Stimulated activated CD8-positive, alpha-beta memory T cell treated with anti-CD3 and anti-CD28 coated beads, Interleukin-15, amount 100 ng/mL, for 4 hours (primary cell): ENCODE results near the gene C1QTNF12.
"Not testable (repeated sequence)": the region's sequence is repeated elsewhere in the genome, so short reads cannot be mapped to it uniquely, and the experiment has no call there.

Experiments
- DNase-seq, 2 donors: peaks; one replicate each; pipeline ENCODE4 v3.0.0-alpha.2; 2020; ENCODE audit warnings: low read depth in 2 of 2

C1QTNF12 gene

DNA sequence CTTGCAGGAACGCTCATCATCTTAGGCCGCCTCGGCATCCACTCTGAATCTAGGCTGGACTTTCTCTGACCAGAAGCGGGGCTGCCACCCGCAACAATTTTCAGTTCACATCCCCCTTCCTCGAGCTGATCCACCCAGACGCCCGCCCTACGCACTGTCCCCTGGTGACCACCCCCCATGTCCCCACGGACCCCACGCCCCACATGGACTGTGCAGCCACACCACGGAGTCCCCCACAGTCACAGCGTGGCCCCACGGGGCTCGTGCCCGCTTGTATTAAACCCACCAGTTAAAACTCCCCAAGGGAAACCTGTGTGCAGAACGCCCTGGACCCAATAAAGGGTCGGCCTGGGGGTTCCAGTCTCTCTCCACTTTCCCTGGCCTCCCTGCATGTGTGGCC lies 13.0 kb upstream of the C1QTNF12 start:
- no peak for DNase-seq

DNA sequence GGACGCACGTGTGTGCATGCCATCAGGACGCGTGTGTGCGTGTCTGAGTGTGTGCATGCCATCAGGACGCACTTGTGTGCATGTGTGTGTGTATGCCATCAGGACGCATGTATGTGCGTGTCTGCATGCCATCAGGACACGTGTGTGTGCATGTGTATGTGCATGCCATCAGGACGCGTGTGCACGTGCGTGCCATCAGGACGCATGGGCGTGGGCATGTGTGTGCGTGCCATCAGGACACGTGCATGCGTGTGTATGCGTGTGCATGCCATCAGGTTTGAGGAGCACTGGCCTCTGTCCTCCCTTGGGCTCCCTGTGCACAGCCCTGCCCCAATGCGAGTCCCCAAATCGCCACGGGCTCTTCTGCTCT lies 12.6 kb upstream of the C1QTNF12 start:
- no peak for DNase-seq

DNA sequence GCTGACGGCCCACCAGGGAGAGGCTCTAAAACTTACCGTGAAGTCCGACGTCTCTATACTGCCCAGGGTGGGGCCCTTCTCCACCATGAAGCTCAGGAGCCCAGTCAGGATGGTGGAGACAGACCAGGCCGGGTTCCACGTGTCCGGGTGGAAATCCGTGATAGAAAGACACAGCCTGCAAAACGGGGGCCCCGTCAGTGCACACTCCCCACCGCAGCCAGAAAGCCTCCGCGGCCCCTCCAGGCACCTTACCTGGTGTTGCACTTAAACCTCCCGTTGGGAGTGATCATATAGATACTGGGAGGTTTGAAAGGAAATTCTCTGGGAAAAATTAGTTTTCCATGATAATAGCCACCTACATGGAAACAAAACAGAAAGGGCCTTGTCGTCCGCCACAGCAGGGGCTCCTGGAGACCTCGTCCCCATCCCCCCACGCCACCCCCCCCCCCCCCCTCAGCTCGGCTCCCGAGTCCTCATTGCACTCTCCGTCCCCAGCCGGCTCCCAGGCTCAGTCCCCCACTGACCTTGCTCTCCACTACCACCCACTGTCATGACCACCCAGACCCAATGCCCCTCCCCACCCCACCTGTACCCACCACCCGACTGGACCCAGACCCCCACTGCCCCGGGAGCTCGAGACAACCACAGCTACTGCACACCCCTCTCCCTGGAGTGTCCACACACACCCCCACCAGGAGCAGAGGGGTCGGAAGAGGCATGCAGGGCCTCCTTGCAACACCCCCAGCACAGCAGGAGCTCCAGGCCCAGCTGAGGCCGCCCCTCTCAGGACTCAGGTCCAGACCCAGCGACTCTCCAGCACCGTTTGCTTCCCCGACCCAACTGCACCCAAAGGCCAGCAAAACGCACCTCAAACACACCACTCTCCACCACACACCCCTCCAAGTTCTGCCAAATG lies 10.7 kb upstream of the C1QTNF12 start:
- no peak for DNase-seq

- DNase-seq, result no peak
Measured at GRCh38 chr1:1255611-1256010, 9.1 kb upstream of the C1QTNF12 start.

DNA sequence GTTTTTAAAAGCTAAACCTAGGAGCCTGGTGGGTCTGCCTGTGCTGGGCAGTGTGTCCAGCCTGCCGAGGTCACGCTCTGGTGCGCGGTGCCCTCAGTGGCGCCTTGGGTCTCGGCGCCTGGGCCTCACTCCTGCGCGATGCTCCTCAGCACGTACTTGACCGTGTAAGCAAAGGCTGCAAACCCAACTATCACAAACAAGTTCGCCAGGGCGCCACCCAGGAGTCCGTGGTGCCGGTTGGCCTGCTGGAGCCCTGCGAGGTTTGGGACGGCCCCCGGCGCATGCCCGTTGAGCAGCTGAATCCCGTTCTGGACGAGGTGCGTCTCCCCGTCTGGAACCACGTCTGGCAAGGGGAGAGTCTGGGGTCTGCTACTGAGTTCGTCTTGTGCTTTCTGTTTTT lies 8.6 kb upstream of the C1QTNF12 start:
- no peak for DNase-seq

GRCh38 chr1:1254667-1254998 lies 8.1 kb upstream of the C1QTNF12 start:
- no peak for DNase-seq

- DNase-seq, result no peak
Measured at GRCh38 chr1:1253972-1254666, 7.6 kb upstream of the C1QTNF12 start.

GRCh38 chr1:1253314-1253713 lies 6.8 kb upstream of the C1QTNF12 start:
- DNase-seq, result no peak

- DNase-seq, result peak; percentile 53 to 62
Measured at GRCh38 chr1:1250786-1251284, 4.3 kb upstream of the C1QTNF12 start.

DNA sequence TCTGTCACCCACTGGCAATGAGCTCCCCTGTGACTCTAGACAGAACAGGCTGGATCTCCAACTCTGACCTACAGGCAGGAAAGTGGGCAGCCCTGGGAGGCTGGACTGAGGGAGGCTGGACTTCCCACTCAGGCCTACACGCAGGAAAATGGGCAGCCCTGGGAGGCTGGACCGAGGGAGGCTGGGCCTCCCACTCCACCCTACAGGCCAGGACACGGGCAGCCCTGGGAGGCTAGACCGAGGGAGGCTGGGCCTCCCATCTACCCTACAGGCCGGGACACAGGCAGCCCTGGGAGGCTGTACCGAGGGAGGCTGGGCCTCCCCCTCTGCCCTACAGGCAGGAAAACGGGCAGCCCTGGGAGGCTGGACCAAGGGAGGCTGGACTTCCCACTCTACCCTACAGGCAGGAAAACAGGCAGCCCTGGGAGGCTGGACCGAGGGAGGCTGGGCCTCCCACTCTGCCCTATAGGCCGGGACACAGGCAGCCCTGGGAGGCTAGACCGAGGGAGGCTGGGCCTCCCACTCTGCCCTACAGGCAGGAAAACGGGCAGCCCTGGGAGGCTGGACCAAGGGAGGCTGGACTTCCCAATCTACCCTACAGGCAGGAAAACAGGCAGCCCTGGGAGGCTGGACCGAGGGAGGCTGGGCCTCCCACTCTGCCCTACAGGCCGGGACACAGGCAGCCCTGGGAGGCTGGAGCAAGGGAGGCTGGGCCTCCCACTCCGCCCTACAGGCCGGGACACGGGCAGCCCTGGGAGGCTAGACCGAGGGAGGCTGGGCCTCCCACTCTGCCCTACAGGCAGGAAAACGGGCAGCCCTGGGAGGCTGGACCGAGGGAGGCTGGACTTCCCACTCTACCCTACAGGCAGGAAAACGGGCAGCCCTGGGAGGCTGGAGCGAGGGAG lies 1.7 kb upstream of the C1QTNF12 start:
- not testable (repeated sequence) for DNase-seq

DNA sequence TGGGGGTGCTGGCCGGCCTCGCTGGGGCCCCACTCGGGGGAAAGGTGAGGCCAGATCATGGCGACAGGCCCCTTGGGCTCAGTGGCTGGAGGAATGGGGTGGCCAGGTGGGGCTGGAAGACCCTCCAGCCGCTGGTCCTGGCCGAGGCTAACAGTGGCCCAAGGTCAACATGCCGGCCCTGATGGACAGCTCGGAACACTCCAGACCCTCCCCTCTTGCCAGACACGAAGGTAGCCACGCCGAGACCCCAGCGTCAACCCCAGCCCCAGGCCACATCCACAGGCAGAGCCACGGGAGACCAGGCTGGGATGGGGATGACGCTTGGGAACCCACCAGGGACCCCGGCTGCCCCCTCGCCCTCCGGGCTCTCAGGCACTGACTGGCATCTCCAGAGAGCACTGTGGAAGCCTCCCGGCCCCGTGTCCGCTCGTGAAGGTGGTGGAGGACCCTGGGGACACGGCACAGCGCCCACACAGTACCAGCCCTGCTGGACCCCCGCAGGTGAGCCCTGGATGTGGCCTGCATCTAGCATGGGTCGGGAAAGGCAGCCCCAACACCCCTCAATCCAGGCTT lies 905 bp upstream of the C1QTNF12 start:
- DNase-seq, result no peak

DNA sequence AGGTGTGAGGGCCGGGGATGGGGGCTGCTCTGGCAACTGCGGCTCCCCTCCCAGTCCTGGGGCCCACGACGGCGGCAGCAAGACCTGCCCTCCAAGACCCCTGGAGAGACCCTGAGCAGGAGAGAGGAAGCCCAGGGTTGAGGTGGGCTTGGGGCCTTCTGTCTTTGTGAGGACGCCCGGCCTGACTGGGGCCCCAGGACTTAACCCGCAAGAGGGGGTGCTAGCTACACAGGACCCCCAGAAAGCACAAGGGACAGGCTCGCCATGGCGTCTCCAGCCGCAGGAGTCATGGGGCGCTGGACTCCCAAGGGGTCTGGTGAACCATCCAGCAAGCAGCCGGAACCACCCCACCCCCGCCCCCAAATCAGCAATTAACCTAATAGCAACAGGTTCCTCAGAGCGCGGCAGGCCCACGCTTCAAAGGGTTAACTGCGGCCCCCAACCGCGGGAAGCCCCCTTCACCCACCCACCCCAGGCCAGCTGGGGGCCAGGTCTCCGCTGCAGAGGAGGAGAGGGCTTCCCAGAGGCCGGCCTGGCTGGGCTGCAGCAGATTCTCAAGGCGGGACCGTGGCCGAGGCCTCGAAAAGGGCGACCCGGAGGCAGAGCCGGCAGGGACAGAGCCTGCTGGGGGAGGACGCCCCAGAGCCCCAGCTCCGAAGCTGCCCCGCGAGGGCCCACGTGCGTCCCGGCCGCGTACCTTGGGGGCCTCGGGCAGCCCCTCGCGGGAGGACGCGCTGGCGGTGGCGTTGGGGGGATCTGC lies 525 bp downstream of the C1QTNF12 start:
- DNase-seq, result no peak

DNA sequence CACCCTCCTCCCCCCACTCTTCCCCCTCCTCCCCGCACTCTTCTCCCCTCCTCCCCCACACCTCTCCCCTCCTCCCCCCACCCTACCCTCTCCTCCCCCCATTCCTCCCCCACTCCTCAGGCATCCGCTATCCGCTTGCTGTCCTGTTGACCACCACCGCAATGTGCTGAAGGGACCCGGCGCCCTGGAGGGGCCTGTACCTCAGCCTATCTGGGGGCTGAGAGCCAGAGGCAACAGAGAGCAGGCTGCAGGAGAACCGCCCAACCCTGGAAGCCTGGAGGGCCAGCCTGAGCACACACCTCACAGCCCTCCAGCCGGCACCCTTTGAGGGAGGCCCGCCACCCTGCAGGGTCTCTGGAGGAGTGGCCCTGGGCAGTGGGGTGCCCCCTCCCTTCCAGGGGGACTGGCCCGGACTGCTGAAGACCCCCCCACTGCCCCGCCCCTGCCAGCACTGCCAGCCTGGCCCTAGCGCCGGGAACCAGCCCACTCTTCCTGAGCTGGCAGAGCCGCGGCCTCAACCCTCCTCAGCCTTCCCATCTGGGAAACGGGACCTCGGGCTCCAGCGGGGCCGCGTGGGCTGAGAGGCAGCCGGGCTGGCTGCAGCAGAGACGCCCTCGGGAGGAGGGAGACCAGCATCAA lies 1.2 kb downstream of the C1QTNF12 start:
- DNase-seq, result no peak

DNA sequence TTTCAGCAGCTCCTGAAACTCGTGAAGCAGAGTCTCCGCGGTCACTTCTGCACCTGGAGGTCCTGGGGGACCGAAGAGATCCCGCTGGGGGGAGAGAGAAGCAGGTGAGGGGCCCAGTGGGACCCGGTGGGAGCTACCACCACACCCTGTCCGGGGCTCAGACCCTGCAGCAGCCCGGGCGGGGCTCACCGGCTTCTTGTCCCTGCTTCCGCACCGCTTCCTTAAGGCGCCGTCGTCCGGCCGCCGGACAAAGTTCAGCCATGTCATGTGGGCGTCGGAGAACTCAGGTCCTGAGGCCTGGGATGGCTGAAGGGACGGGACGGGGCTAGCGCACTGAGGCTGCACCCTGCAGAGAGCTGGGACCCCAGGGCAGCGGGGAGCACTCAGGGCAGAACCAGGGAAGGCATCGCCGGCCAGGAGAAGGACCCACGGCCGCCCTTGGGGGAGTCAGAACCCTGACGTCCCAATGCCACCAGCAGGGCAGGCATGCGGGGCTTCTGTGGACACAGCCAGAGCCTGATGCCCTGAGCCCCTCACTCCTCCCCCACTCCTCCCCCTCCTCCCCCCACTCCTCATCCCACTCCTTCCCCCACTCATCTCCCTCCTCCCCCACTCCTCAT lies 2.2 kb downstream of the C1QTNF12 start:
- no peak for DNase-seq

DNA sequence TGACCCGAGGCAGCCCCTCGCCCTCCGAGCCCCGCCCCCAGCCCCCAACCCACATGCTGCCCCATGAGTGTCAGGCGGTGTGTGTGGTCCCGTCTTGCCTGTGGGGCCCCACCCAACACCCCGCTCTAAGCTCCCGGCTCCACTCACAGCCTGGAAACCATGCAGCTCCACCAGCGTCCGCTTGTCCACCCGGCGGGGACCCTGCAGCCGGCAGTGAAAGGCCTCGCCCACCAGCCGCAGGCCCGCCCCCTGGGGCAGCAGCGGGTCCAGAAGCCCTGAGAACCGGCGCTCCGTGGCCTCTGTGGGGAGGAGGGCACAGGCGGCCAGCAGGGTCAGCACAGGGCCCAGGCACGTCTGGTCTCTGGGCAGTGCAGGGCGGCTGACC lies 2.7 kb downstream of the C1QTNF12 start:
- DNase-seq, result no peak

GRCh38 chr1:1243266-1243660 lies 3.3 kb downstream of the C1QTNF12 start:
- no peak for DNase-seq

DNA sequence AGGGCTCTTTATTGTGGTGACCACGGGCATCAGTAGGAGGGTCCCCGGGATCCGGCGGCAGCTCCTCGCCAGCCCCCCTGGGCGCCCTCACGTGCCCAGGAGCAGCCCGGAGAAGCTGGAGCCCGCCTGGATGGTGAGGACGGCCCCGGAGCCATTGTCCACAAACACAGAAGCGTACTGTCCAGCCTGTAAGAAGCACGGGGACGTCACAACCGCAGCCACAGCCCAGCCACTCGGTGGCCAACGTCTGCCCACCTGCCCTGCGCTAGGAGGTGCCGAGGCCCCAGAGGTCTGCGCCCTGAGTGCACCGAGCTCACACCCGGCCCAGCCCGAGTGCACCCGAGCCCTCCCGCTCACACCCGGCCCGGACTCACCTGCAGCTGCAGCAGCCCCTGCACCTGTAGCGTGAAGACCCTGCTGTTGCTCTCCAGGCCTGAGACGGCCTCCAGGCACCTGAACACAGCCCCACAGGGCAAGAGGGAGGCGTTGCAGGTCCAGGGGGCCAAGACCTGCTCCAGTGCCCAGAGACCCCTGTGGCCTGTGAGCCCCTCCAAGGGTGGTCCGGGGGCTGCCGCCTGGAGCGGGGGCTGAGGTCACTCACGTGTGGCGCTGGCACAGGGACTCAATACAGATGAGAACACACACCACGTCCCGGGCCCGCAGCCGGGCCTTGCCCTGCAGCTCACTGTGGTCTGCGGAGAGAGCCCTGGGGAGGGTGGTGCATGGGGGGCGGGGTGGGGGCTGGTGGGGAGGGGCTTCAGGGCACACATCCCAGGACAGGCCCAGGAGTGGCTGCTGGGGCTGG lies 3.9 kb downstream of the C1QTNF12 start:
- no peak for DNase-seq

DNA sequence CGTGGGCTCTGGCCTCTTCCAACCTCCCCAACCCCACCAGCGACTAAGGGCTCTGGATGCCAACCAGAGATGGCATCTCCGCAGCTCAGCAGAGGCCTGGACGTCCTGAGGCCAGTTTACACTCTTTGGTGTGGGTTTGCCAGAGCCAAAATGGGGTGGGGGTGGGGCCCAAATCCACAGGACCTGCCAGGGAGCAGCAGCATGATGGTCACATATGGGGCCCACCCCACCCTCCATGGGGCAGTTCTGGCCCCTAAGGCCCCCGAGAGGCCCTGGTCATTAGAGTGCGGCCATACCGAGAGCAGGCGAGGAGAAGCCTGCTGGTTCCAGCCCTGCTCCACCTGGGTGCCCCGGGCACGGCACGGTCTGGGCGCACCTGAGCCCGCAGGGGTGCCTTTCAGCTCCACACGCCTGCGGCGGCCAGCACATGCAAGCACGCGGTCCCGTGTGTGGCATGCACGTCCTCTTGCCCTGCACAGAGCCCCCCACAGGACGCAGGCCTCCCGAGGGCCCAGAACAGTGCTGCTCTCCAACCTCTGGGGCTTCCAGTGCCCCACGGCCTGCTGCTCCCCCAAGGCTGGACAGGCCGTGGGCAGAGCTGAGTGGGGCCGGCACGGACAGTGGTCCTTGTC lies 4.8 kb downstream of the C1QTNF12 start:
- no peak for DNase-seq
